H1 (cell line): Measurements from ENCODE around the gene NDUFS8. TPM values are rescaled to one million over a fixed set of nuclear protein-coding genes. Genes with fewer than 3 reads are reported as not detected.

Source experiments
- BCL11A ChIP-seq, 2 experiments: IDR thresholded peaks; one replicate each; pipeline ENCODE4 v1.6.1; 2011; ENCODE audit warnings: low read depth in 2 of 2, low read length in 2 of 2, mild to moderate bottlenecking in 2 of 2
- NRF1 ChIP-seq: IDR thresholded peaks from 2 replicates; pipeline ENCODE4 v1.6.1; 2011; ENCODE audit warnings: mild to moderate bottlenecking, low read depth, low read length, improper control_type of control experiment
- polyA plus RNA-seq, 7 experiments: library from polyadenylated mRNA; depleted of rRNA in 3 of 7; stranded (reverse) in 5 of 7; unstranded in 2 of 7; fragments of >200 nt in 5 of 7; fragments of 200-250 nt in 2 of 7; gene quantifications; 1 replicate in 5 of 7; 2 replicates in 1 of 7; 4 replicates in 1 of 7; pipeline versions ENCODE4 v1.2.1 to v1.2.3, GENCODE V29; 2011 to 2013; ENCODE audit warnings: missing spikeins in 2 of 7, mixed read lengths in 2 of 7
- total RNA-seq: library from RNA; stranded (reverse); fragmentation: NEBNext Ultra II Directional; extraction: Animal tissue kit (Norgen Biotek cat#: 25700); gene quantifications from 2 replicates; pipeline ENCODE4 v1.2.1, GENCODE V29; 2021

Gene NDUFS8
- total and polyA plus RNA-seq, 2 of the 8 experiments (the other 6 are each of a cell fraction or from before 2014, with no cell fraction given) = 182 to 291 TPM

DNA sequence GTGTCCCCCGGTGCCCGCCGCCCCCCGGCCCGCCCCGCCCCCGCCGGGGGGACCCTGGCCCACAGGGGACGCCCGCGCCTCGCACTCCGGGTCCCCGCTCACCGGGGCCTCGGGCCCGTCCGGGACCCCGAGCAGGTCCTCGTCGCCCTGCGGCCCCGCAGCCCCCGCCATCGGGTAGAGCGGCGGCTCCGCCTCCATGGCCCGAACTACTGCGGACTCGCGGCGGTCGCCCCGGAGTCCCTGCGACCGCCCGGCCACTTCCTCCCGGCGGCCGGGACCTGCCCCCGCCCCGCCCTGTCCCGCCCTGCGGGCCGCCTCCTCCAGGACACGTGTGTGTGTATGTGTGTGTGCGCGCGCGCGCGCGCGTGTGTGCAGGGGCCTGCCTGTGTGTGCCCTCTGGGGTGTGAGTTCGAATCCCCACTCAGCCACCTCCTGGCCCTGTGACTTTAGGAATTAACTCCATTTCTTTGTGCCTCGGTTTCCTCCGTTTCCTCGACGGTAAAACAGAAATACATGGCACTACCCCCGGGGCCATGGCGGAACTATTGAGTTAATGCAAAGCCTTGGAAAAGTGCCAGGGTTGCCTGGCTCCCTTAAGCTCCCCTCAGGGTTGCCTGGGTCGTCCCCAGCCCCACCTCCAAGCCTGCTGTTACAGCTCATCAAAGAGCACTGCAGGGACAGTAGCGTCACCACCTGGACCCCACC lies 26.5 kb upstream of the NDUFS8 start, which contains the start of gene UNC93B1 (continued):
- TF ChIP-seq BCL11A (IDR thresholded peaks at IDR 0.05; ENCODE audit: low read depth in 2 of 2, low read length in 2 of 2) (no peak), NRF1 (no peak)
